Measurements from ENCODE around the gene MGAT4B.

MGAT4B gene

GRCh38 chr5:179765400-179765799 lies 41.3 kb downstream of the MGAT4B start:
- Histone ChIP-seq H3K4me2 (ENCODE audit: low read depth, low read length, poor library complexity, severe bottlenecking) (no peak overlapping the region), H3K79me2 (ENCODE audit: insufficient read depth, low read length) (peaks cover 47% of the 10 kb centered on the region), H3F3A (ENCODE audit: insufficient read depth) (peaks cover 14% of the 10 kb centered on the region), H3K4me3 (ENCODE audit: insufficient read depth, low read length, poor library complexity, severe bottlenecking) (no peak overlapping the region), H3K27me3 (ENCODE audit: low read length) (no peaks in the 10 kb centered on the region), H3K36me3 (ENCODE audit: low read length) (0 out of 2 replicates have a peak, but pooled peaks cover 2% of the 10 kb centered on the region), H3K9me2 (replicated peaks; ENCODE audit: insufficient read depth, low read length) (no peaks in the 10 kb centered on the region), H3K9ac (ENCODE audit: low read length) (no peak overlapping the region), H2AFZ (ENCODE audit: low read depth, low read length, severe bottlenecking) (no peak overlapping the region), H4K20me1 (ENCODE audit: low read depth, low read length) (0 out of 2 replicates have a peak, but pooled peaks cover 5% of the 10 kb centered on the region), H3K9me3 (ENCODE audit: insufficient read depth, low read length) (no peaks in the 10 kb centered on the region), H3K27ac (ENCODE audit: low read depth, low read length) (no peak overlapping the region)
- no peak for TF ChIP-seq EZH2phosphoT487 (conservative IDR thresholded peaks at IDR 0.05; ENCODE audit: low read length)
- TF ChIP-seq CTCF (IDR thresholded peaks at IDR 0.05; ENCODE audit: insufficient read depth, low read length, poor library complexity, severe bottlenecking) = no peak

- TF ChIP-seq CTCF (IDR thresholded peaks at IDR 0.05; ENCODE audit: insufficient read depth, low read length, poor library complexity, severe bottlenecking) = no peak
- TF ChIP-seq EZH2phosphoT487 (conservative IDR thresholded peaks at IDR 0.05; ENCODE audit: low read length) = no peak
- Histone ChIP-seq H4K20me1 (ENCODE audit: low read depth, low read length) (0 out of 2 replicates have a peak, but pooled peaks cover 5% of the 10 kb centered on the region), H3K9ac (ENCODE audit: low read length) (no peak overlapping the region)
Observed at GRCh38 chr5:179764056-179764455, 42.6 kb downstream of the MGAT4B start.

GRCh38 chr5:179763215-179763945 lies 43.3 kb downstream of the MGAT4B start:
- Histone ChIP-seq H3K4me3 (ENCODE audit: insufficient read depth, low read length, poor library complexity, severe bottlenecking) (no peak overlapping the region), H3K4me2 (ENCODE audit: low read depth, low read length, poor library complexity, severe bottlenecking) (no peak overlapping the region), H2AFZ (ENCODE audit: low read depth, low read length, severe bottlenecking) (no peak overlapping the region), H4K20me1 (ENCODE audit: low read depth, low read length) (0 out of 2 replicates have a peak, but pooled peaks cover 5% of the 10 kb centered on the region), H3K9me3 (ENCODE audit: insufficient read depth, low read length) (no peaks in the 10 kb centered on the region), H3K9ac (ENCODE audit: low read length) (no peak overlapping the region), H3K36me3 (ENCODE audit: low read length) (0 out of 2 replicates have a peak, but pooled peaks cover 2% of the 10 kb centered on the region), H3K27me3 (ENCODE audit: low read length) (no peaks in the 10 kb centered on the region), H3F3A (ENCODE audit: insufficient read depth) (peaks cover 14% of the 10 kb centered on the region), H3K79me2 (ENCODE audit: insufficient read depth, low read length) (peaks cover 65% of the 10 kb centered on the region), H3K9me2 (replicated peaks; ENCODE audit: insufficient read depth, low read length) (no peaks in the 10 kb centered on the region), H3K27ac (ENCODE audit: low read depth, low read length) (no peak overlapping the region)
- TF ChIP-seq EZH2phosphoT487 (conservative IDR thresholded peaks at IDR 0.05; ENCODE audit: low read length) (no peak), CTCF (IDR thresholded peaks at IDR 0.05; ENCODE audit: insufficient read depth, low read length, poor library complexity, severe bottlenecking) (peak; percentile 89)

More at GRCh38 chr5:179764056-179764455, 42.6 kb downstream of the MGAT4B start:
- Histone ChIP-seq H3K9me3 (ENCODE audit: insufficient read depth, low read length) (no peaks in the 10 kb centered on the region), H2AFZ (ENCODE audit: low read depth, low read length, severe bottlenecking) (no peak overlapping the region), H3F3A (ENCODE audit: insufficient read depth) (peaks cover 14% of the 10 kb centered on the region), H3K27me3 (ENCODE audit: low read length) (no peaks in the 10 kb centered on the region), H3K4me2 (ENCODE audit: low read depth, low read length, poor library complexity, severe bottlenecking) (no peak overlapping the region), H3K36me3 (ENCODE audit: low read length) (0 out of 2 replicates have a peak, but pooled peaks cover 2% of the 10 kb centered on the region), H3K27ac (ENCODE audit: low read depth, low read length) (no peak overlapping the region), H3K9me2 (replicated peaks; ENCODE audit: insufficient read depth, low read length) (no peaks in the 10 kb centered on the region), H3K79me2 (ENCODE audit: insufficient read depth, low read length) (peaks cover 60% of the 10 kb centered on the region), H3K4me3 (ENCODE audit: insufficient read depth, low read length, poor library complexity, severe bottlenecking) (no peak overlapping the region)
